NK-92 treated with Interleukin-12 subunit alpha and Interleukin-12 subunit beta, amount 100 ng/mL, for 24 hours (cell line): ENCODE data around the gene ATOX1.
"Not testable (repeated sequence)": the region's sequence is repeated elsewhere in the genome, so short reads cannot be mapped to it uniquely, and the experiment has no call there.

Experiments used
- DNase-seq: peaks from one replicate; lab custom pipeline; 2025; lab: John Stamatoyannopoulos, UW

ATOX1 gene

GRCh38 chr5:151733358-151734063 lies 24.9 kb downstream of the ATOX1 start:
- no peak for DNase-seq

DNA sequence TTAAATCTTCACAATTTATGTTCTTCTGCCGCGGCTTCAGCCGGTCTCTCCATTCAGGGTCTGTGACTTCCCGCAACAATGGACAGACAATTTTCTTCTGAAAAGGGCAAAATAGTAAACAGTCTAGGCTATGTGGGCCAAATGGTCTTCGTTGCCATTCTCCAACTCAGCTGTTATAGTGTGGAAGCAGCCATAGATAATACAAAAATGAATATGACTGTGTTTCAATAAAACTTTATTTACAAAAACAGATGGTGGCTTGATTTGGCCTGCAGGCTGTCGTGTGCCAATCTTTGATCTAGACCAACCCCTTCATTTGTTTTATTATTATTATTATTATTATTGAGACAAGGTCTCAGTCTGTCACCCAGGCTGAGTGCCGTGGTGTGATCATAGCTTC lies 28.1 kb downstream of the ATOX1 start:
- no peak for DNase-seq

DNA sequence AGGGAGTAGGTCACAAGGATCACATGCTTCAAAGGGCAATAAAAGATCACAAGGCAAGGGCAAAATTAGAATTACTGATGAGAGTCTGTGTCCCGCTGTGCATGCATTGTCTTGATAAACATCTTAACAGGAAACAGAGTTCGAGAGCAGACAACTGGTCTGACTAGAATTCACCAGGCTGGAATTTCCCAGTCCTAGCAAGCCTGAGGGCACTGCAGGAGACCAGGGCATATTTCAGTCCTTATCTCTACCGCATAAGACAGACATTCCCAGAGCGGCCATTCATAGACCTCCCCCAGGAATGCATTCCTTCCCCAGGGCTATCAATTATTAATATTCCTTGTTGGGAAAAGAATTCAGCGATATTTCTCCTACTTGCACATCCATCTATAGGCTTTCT lies 28.8 kb downstream of the ATOX1 start:
- not testable (repeated sequence) for DNase-seq

- DNase-seq = no peak
Observed at GRCh38 chr5:151724360-151724759, 34.1 kb downstream of the ATOX1 start.

DNA sequence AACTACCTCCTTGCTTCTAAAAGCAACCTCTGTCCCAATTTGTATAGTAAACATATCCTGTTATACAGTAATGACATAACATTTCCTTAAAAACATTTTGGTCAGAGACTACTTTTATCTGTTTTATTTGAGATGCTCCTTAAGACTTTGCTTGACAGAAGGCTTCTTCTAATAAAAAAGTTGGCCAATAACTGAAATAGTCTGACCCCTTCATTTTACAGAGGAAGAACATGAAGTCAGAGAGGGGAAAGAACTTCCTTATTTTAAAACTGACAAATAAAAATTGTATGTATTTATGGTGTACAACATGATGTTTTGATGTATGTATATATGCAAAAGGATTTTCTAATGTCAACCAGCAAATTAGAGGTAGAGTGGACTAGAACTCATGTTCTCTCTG lies 35.9 kb downstream of the ATOX1 start:
- no peak for DNase-seq

DNA sequence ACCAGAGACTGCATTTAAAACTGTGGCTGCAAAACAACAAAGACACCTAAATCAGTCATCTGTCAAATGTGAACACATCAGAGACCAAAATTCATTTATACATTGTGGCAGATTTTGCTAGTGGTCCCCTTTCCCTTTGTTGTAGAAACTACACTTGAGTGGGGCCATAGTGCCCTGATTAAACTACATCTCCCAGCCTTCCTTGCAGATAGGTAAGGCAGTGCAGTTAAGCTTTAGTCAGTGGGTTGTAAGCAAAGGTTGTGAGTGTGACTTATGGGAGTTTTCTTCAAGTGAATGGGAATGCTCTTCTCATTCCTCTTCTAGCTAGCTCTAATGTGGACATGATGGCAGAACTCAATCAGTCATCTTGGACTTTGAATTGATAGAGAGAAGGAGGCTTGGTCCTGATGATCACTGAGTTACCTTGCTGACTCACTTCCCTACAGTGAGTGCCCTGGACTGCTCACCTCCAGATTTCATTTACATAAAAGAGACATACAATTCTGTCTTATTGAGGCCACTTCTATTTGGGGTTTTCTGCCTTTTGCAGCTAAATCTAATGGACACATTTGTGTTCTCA lies 36.5 kb downstream of the ATOX1 start:
- DNase-seq = no peak

GRCh38 chr5:151721087-151721646 lies 37.3 kb downstream of the ATOX1 start:
- no peak for DNase-seq

GRCh38 chr5:151720215-151720614 lies 38.2 kb downstream of the ATOX1 start:
- no peak for DNase-seq

DNA sequence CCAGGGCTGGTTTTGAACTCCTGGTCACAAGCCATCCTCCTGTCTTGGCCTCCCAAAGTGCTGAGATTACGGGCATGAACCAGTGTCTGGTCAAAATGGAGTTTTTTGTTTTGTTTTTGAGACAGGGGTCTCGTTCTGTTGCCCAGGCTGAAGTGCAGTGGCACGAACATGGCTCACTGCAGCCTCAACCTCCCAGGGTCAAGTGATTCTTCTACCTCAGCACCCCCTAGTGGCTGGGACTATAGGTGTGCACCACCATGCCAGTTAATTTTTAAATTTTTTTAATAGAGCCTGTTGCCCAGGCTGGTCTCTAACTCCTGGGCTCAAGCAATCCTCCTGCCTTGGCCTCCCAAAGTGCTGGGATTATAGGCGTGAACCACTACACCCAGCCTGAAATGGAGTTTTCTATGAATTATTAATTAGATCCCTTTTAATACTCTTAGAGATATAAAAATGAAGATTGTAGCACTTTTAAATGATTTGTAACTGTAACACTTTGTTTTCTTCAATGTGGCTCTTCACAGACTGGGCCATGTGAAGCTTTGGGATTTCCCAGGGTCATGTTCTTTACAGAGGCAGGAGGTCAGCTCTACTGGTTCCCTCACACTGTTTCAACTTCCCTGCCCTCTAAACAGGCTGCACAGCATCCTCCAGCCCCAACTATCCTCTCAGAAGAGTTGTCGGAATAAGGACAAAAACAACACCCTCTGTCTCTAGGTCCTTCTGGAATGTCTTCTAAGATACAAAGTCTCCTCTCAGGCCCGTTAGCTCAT lies 39.0 kb downstream of the ATOX1 start:
- no peak for DNase-seq

GRCh38 chr5:151718646-151719045 lies 39.8 kb downstream of the ATOX1 start:
- no peak for DNase-seq

GRCh38 chr5:151718153-151718552 lies 40.3 kb downstream of the ATOX1 start:
- no peak for DNase-seq

DNA sequence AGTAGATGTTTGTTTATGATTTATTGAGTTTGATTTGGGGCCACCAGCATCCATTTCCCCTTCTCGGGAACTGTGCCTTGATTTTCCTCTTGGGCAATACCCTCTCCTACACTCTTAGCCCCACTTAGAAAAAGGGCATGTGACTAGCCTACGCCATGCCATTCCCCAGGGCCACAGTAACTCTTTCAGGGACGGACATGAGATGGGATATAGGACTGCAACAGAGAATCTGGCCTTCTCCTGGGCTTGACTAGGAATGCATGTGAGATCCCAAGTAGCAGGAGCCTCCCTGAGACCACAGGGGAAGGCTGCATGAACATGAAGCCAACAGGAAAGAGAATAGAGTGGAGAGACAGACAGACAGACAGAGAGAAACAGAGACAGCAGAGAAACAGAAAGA lies 41.0 kb downstream of the ATOX1 start:
- DNase-seq = no peak

- DNase-seq = no peak
Observed at GRCh38 chr5:151709109-151709735, 49.2 kb downstream of the ATOX1 start.

GRCh38 chr5:151708126-151708525 lies 50.3 kb downstream of the ATOX1 start:
- no peak for DNase-seq

GRCh38 chr5:151707567-151707966 lies 50.9 kb downstream of the ATOX1 start:
- DNase-seq = no peak

- DNase-seq = no peak
Observed at GRCh38 chr5:151706906-151707305, 51.5 kb downstream of the ATOX1 start.

DNA sequence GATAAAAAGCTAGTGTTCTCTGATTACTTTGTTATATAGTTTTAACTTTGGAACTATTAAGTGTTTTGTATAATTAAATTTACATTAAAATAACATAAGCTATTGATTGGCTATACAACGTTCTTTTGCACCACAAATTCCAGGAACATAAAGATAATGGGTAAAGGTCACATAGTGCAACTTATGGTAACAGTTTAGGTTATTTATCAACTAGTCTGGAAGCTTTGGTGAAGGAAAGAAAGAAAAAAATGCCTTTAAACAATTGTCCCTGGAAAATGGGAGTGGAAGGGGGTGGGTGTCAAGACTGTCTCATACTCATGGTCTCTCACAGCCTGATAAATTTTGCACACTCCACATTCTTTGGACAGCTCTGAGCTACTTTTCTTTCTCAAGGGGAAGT lies 54.7 kb downstream of the ATOX1 start:
- no peak for DNase-seq

DNA sequence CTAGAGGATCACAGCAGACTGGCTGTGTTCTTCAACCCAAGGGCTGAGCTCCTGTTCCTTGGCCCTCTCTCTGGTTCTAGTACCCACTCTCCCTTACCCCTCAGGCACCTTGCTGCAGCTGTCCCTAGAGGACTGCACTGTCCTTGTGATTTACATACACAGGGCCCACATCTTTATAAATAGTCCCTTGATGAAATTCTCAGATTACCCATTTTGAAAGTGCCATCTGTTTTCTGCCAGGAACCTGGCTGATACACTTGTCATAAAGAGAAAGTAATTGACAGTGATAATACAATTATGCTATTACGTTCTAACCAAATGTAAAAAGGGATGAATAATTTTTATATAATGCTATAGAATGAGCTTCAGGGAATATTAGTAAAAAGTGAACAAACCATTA lies 55.2 kb downstream of the ATOX1 start:
- no peak for DNase-seq

DNA sequence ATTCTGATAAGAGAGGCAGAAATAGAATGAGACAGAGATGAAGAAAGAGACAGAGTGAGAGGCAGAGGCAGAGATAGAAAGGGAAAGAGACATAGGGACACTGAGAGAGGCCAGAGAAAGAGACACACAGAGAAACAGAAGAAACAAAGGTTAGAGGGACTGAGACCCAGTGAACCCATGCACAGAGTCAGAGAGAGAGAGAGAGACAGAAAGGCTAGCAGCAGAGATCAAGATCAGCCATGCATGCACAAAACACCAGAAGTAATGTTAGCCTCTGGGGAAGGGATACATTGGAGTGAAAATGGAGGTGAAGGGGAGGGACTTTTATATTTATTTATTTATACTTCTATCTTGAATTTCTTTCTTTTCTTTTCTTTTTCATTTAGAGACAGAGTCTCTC lies 57.6 kb downstream of the ATOX1 start:
- DNase-seq = no peak

- no peak for DNase-seq
Observed at GRCh38 chr5:151700296-151700695, 58.1 kb downstream of the ATOX1 start.

DNA sequence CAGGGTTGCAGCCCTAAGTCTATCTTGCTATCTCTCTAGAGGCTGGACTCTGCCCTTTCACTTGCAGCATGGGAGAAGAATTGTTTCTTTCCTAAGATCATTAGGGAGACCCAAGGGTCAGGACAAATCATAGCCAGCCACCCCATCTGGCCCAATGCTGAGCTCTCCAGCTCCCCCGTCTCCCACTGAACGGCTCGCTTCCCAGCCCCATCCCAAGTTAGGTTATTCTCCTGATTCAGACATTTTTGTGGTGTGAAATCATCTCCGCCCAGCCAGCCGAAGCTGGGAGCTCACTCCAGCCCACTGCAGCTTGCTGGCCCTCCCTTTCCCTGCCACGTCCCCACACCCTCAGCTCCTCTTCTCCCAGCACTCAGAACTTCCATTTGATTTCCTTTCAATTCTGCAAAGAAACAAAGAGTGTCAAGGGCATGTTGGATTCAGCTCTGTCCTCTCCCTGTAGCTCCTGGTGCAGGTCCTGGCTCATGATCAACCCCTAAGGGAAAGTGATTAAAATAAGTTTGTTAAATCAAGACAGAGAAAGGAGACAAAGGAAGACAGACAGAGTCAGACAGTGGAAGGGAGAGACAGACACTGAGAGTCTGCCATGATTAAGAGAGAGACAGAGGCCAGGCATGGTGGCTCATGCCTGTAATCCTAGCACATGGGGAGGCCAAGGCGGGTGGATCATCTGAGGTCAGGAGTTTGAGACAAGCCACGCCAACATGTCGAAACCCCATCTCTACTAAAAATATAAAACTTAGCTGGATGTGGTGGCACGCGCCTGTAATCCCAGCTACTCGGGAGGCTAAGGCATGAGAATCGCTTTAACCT lies 59.1 kb downstream of the ATOX1 start:
- DNase-seq = no peak

- DNase-seq = not testable (repeated sequence)
Observed at GRCh38 chr5:151698081-151698480, 60.4 kb downstream of the ATOX1 start.
